ENCODE data around the gene PDE3A. TPM values are rescaled to one million over a fixed set of nuclear protein-coding genes. Genes with fewer than 3 reads are reported as not detected.

The PDE3A gene
- total and polyA plus RNA-seq, 2 of the 4 experiments (the other 2 are of a cell fraction), result 0.09 to 0.18 TPM

DNA sequence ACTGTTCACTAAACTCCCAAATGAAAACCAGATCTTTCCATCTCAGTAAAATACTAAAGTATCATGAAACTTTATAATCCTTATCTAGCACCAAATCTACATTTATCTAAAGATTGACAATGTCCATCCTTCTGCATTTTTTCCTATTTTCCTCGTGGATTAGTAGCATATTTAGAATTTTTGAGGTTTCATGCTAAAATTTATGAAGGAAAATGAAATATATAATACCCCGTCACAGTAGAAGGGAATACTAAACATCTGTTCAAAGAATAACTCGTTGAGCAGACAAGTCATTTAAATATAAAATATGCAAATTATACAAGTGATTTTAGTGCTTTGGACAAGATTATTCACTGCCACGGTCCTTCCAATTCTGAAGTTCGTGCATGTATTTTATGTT lies 204.1 kb downstream of the PDE3A start:
- no peak overlapping the region for H3K56ac ChIP-seq (ENCODE audit: extremely low read depth, insufficient read depth, low read length)
- H2AK9ac ChIP-seq (replicated peaks; ENCODE audit: low read depth, low read length, poor library complexity), result no peak overlapping the region
- ChIA-PET CTCF (no interaction called here), POLR2A (ENCODE audit: unreplicated experiment) (no interaction called here)
- no peak overlapping the region for H2BK120ac ChIP-seq (ENCODE audit: low read depth, low read length)
- H2AFZ ChIP-seq (replicated peaks; ENCODE audit: low read length, poor library complexity), result no peak overlapping the region
- no peak overlapping the region for H3K23ac ChIP-seq (ENCODE audit: low read depth, low read length)
- H4K8ac ChIP-seq (ENCODE audit: low read depth in 2 of 2, low read length in 2 of 2), result no peak overlapping the region
- H3K4me2 ChIP-seq (ENCODE audit: low read depth, low read length), result no peak overlapping the region
- no peaks in the 10 kb centered on the region for H4K20me1 ChIP-seq (ENCODE audit: insufficient read depth, low read length)
- H2BK5ac ChIP-seq (ENCODE audit: low read depth, low read length, poor library complexity, severe bottlenecking), result no peak overlapping the region
- no peak overlapping the region for H3K4ac ChIP-seq (ENCODE audit: low read depth, low read length)
- no peaks in the 10 kb centered on the region for H3K9me1 ChIP-seq (ENCODE audit: insufficient read depth, low read length)
- in situ Hi-C loops (cut with MboI; ENCODE audit: low sequenced_read_pairs) (no loop called here), dilution Hi-C loops (cut with HindIII; ENCODE audit: low sequenced_read_pairs, unreplicated experiment) (no loop called here), intact Hi-C loops (cut with micrococcal nuclease) (no loop called here)
- H2AK5ac ChIP-seq (ENCODE audit: low read depth, low read length), result no peak overlapping the region
- H3K36me3 ChIP-seq (ENCODE audit: control insufficient read depth, insufficient read depth, low read length), result no peaks in the 10 kb centered on the region
- no peak overlapping the region for H2BK15ac ChIP-seq (ENCODE audit: low read depth, low read length)
- no peak overlapping the region for H3K9ac ChIP-seq (ENCODE audit: low read depth, low read length)
- ATAC-seq (ENCODE audit: low read depth), result no peak
- no CpG with 5 or more reads among the region's 5 CpGs for WGBS, 2 experiments (ENCODE audit: extremely low coverage in 2 of 2, insufficient read length in 1 of 2)
- no peak overlapping the region for H4K5ac ChIP-seq (ENCODE audit: low read depth, low read length)
- no TSS peak for BruUV-seq (replicated peaks)
- H2BK20ac ChIP-seq (ENCODE audit: low read depth, low read length), result no peak overlapping the region
- H4K91ac ChIP-seq (ENCODE audit: insufficient read depth, low read depth, low read length), result no peak overlapping the region
- TF ChIP-seq MXI1 (IDR thresholded peaks at IDR 0.05; ENCODE audit: borderline replicate concordance, low read depth, low read length) (no peak), NFE2L2 (IDR thresholded peaks at IDR 0.05; ENCODE audit: low read depth, low read length) (no peak), CHD1 (IDR thresholded peaks at IDR 0.05; ENCODE audit: low read depth, low read length) (no peak), POLR2A (IDR thresholded peaks at IDR 0.05; ENCODE audit: low read depth, low read length) (no peak), CTCF (conservative IDR thresholded peaks at IDR 0.05; ENCODE audit: low read depth, low read length) (no peak), BHLHE40 (IDR thresholded peaks at IDR 0.05; ENCODE audit: low read depth, low read length) (no peak), ELK1 (IDR thresholded peaks at IDR 0.05; ENCODE audit: borderline replicate concordance, low read depth, low read length) (no peak), FOS (IDR thresholded peaks at IDR 0.05; ENCODE audit: low read depth, low read length) (no peak)
- no peak overlapping the region for H3K18ac ChIP-seq (ENCODE audit: low read depth, low read length)
- H3K4me1 ChIP-seq (ENCODE audit: control insufficient read depth, insufficient read depth, low read length), result no peaks in the 10 kb centered on the region
- no peaks in the 10 kb centered on the region for H3K9me3 ChIP-seq (ENCODE audit: control insufficient read depth, insufficient read depth, low read length)
- no peak overlapping the region for H3K4me3 ChIP-seq (ENCODE audit: insufficient read depth, low read depth, low read length)
- no peaks in the 10 kb centered on the region for H3K27me3 ChIP-seq (ENCODE audit: control insufficient read depth, insufficient read depth, low read length)
- H3K27ac ChIP-seq (ENCODE audit: insufficient read depth, low read length), result no peak overlapping the region
- no peak for DNase-seq
- H3K79me1 ChIP-seq (ENCODE audit: low read depth in 1 of 2, low read length in 2 of 2), result no peaks in the 10 kb centered on the region
- H3K14ac ChIP-seq (replicated peaks; ENCODE audit: low read depth, low read length), result no peak overlapping the region

Measured in IMR-90 (cell line).